ENCODE results near the gene MDGA2. TPM values are rescaled to one million over a fixed set of nuclear protein-coding genes. Genes with fewer than 3 reads are reported as not detected.
"Not testable (repeated sequence)": the region's sequence is repeated elsewhere in the genome, so short reads cannot be mapped to it uniquely, and the experiment has no call there.

MDGA2 gene
- total RNA-seq, 1 donor from 2014 or later: 8.7 TPM

DNA sequence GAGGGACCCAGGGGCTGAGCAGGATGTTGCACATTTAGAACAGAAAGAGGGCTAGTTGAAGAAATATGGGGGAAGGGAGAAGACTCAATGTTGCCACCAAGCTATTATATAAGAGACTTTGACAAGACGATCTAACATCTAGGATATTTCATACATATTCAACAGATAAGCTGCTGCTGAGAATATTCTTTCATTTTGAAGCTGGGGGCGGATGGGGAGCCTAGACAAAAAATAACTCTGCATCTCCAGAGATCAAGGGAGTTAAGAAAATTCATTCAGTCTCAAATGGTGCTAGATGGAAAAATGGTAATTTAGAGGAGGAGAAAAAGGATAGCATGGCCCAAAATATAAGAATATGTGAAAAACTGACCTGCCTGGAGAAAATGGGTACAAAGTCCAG, 415.6 kb downstream of the MDGA2 start:
- TF ChIP-seq CTCF (conservative IDR thresholded peaks at IDR 0.05): no peak
- Mint-ChIP-seq H3K36me3 (ENCODE audit: low read depth) (no peaks in the 10 kb centered on the region), H3K4me1 (peaks cover 10% of the 10 kb centered on the region), H3K27me3 (ENCODE audit: low read depth) (no peaks in the 10 kb centered on the region), H3K4me3 (no peak overlapping the region), H3K27ac (ENCODE audit: unreplicated experiment) (no peak overlapping the region), H3K9me3 (no peaks in the 10 kb centered on the region)
- DNase-seq (ENCODE audit: low read depth, low spot score): no peak

DNA sequence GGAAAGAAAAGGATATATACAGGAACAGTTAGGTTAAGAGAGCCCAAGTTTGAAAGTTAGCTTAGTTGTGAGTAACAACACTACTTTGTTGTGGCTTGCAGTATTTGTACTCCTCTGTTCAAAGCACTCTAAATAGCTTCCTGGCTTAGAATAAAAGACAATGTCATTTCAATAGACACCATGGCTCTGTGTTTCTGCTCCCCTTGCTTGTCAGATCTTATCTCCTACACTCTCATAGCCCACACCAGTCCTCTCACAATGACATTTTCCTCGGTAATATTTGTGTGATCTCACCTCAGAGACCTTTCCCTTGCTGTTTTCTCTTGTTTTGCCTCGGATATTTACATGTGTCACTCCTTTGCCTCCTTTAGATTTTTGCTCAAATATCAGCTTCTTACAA, 418.4 kb downstream of the MDGA2 start:
- no peak for TF ChIP-seq CTCF (conservative IDR thresholded peaks at IDR 0.05)
- DNase-seq (ENCODE audit: low read depth, low spot score): no peak
- H3K9me3 Mint-ChIP-seq: peaks cover 6% of the 10 kb centered on the region

GRCh38 chr14:47252802-47253201, 422.6 kb downstream of the MDGA2 start:
- Mint-ChIP-seq H3K36me3 (ENCODE audit: low read depth) (peaks cover 10% of the 10 kb centered on the region), H3K27me3 (ENCODE audit: low read depth) (no peaks in the 10 kb centered on the region), H3K27ac (ENCODE audit: unreplicated experiment) (no peak overlapping the region), H3K4me1 (peaks cover 6% of the 10 kb centered on the region), H3K4me3 (no peak overlapping the region), H3K9me3 (peaks cover 6% of the 10 kb centered on the region)
- no peak for DNase-seq (ENCODE audit: low read depth, low spot score)
- no peak for TF ChIP-seq CTCF (conservative IDR thresholded peaks at IDR 0.05)

More for the DNA sequence above, 418.4 kb downstream of the MDGA2 start:
- Mint-ChIP-seq H3K4me1 (peaks cover 10% of the 10 kb centered on the region), H3K36me3 (ENCODE audit: low read depth) (peaks cover 8% of the 10 kb centered on the region), H3K4me3 (no peak overlapping the region), H3K27me3 (ENCODE audit: low read depth) (no peaks in the 10 kb centered on the region), H3K27ac (ENCODE audit: unreplicated experiment) (peak overlapping the region; percentile 20)

GRCh38 chr14:47246367-47246766, 429.0 kb downstream of the MDGA2 start:
- Mint-ChIP-seq H3K4me1 (no peaks in the 10 kb centered on the region), H3K27ac (ENCODE audit: unreplicated experiment) (no peak overlapping the region), H3K9me3 (peaks cover 7% of the 10 kb centered on the region), H3K27me3 (ENCODE audit: low read depth) (no peaks in the 10 kb centered on the region), H3K36me3 (ENCODE audit: low read depth) (peaks cover 6% of the 10 kb centered on the region), H3K4me3 (no peak overlapping the region)
- TF ChIP-seq CTCF (conservative IDR thresholded peaks at IDR 0.05): no peak
- DNase-seq (ENCODE audit: low read depth, low spot score): no peak

DNA sequence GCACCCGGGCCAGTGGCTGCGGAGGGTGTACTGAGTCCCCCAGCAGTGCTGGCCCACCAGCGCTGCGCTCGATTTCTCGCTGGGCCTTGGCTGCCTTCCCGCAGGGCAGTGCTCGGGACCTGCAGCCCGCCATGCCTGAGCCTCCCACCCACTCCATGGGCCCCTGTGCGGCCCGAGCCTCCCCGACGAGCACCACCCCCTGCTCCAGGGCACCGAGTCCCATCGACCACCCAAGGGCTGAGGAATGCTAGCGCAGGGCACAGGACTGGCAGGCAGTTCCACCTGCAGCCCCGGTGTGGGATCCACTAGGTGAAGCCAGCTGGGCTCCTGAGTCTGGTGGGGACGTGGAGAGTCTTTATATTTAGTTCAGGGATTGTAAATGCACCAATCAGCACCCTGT, 432.8 kb downstream of the MDGA2 start:
- not testable (repeated sequence) for H3K4me1 Mint-ChIP-seq; DNase-seq (ENCODE audit: low read depth, low spot score); H3K36me3 Mint-ChIP-seq (ENCODE audit: low read depth); H3K4me3 Mint-ChIP-seq; H3K27ac Mint-ChIP-seq (ENCODE audit: unreplicated experiment); H3K9me3 Mint-ChIP-seq; H3K27me3 Mint-ChIP-seq (ENCODE audit: low read depth)

GRCh38 chr14:47240748-47241437, 434.5 kb downstream of the MDGA2 start:
- H3K4me1 Mint-ChIP-seq: no peaks in the 10 kb centered on the region
- no peak for DNase-seq (ENCODE audit: low read depth, low spot score)
- H3K27ac Mint-ChIP-seq (ENCODE audit: unreplicated experiment): no peak overlapping the region
- H3K27me3 Mint-ChIP-seq (ENCODE audit: low read depth): no peaks in the 10 kb centered on the region
- H3K9me3 Mint-ChIP-seq: peaks cover 4% of the 10 kb centered on the region
- H3K4me3 Mint-ChIP-seq: no peak overlapping the region
- peaks cover 4% of the 10 kb centered on the region for H3K36me3 Mint-ChIP-seq (ENCODE audit: low read depth)
- no peak for TF ChIP-seq CTCF (conservative IDR thresholded peaks at IDR 0.05)
